Testis (tissue), 2 donors: Measurements from ENCODE around the gene HNRNPC.

Experiments
- POLR2A ChIP-seq: fragments of 450-650 bp; IDR thresholded peaks from one replicate; pipeline ENCODE4 v1.6.1; 2017; ENCODE audit warnings: antibody characterized with exemption, mild to moderate bottlenecking, moderate library complexity
- TF ChIP-seq, protein P1 (sequence below), 3 experiments: fragments of 450-650 bp in 2 of 3; fragments of 200-600 bp in 1 of 3; sonication (generic) in 1 of 3; IDR thresholded peaks; one replicate each; pipeline ENCODE4 v1.5.1; 2016 to 2019; ENCODE audit warnings: antibody characterized with exemption in 3 of 3, mild to moderate bottlenecking in 2 of 3, moderate library complexity in 1 of 3

DNA sequence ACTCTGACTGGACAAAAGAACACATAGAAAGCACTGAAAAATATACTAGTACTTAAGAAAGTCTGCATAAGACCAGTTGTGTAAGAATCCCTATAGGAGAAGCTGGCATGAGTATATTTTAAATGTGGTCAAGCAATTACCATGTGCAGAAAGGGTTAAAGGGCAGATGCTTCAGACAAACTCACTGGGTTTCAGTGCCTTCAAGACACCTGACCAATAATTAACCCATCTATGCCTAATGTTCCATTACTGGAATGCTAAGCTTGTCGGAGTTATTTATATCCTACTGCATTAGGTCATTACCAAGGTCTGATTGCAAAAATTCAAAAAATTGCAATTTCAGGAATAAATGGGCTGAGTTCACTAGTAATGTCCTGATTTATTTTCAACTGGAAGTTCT, 41.3 kb downstream of the HNRNPC start:
- TF ChIP-seq, protein P1, sequence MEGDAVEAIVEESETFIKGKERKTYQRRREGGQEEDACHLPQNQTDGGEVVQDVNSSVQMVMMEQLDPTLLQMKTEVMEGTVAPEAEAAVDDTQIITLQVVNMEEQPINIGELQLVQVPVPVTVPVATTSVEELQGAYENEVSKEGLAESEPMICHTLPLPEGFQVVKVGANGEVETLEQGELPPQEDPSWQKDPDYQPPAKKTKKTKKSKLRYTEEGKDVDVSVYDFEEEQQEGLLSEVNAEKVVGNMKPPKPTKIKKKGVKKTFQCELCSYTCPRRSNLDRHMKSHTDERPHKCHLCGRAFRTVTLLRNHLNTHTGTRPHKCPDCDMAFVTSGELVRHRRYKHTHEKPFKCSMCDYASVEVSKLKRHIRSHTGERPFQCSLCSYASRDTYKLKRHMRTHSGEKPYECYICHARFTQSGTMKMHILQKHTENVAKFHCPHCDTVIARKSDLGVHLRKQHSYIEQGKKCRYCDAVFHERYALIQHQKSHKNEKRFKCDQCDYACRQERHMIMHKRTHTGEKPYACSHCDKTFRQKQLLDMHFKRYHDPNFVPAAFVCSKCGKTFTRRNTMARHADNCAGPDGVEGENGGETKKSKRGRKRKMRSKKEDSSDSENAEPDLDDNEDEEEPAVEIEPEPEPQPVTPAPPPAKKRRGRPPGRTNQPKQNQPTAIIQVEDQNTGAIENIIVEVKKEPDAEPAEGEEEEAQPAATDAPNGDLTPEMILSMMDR (IDR thresholded peaks at IDR 0.05) = no peak
- no peak for TF ChIP-seq POLR2A
